ENCODE data around the gene ITGA2. TPM values are rescaled to one million over a fixed set of nuclear protein-coding genes. Genes with fewer than 3 reads are reported as not detected.

Gene ITGA2
- total and polyA plus RNA-seq, 4 donors = 2.0 to 14.1 (median 4.6) TPM

GRCh38 chr5:53009816-53010215, 20.7 kb downstream of the ITGA2 start:
- Histone ChIP-seq H3K27ac (ENCODE audit: low read depth, low read length) (no peak overlapping the region), H3K36me3 (ENCODE audit: control insufficient read depth, insufficient read depth, low read length) (no peaks in the 10 kb centered on the region), H3K4me1 (ENCODE audit: control insufficient read depth, insufficient read depth, low read length) (no peaks in the 10 kb centered on the region), H3K4me3 (ENCODE audit: low read depth, low read length) (no peak overlapping the region), H3K9me3 (ENCODE audit: control insufficient read depth, insufficient read depth, low read length) (no peaks in the 10 kb centered on the region), H3K27me3 (ENCODE audit: control insufficient read depth, insufficient read depth, low read length) (no peaks in the 10 kb centered on the region)
- 80% methylated on average over 1 of the region's 1 CpG for WGBS (ENCODE audit: insufficient coverage)
- DNase-seq (ENCODE audit: low read depth in 4 of 6, low spot score in 6 of 6) = no peak

DNA sequence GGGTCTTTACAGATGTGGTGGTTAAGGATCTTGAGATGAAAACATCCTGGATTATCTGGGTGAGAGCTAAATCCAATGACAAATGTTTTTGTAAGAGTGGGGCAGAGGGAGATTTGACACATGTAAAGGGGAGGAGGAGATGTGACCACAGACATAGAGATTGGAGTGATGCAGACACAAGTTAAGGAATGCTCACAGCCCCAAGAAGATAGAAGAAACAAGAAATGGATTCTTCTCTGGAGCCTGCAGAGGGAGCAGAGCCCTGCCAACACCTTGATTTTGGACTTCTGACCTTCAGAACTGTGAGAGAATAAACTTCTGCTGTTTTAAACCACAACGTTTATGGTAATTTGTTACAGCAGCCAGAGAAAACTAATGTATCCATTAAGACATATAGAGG, 21.7 kb downstream of the ITGA2 start:
- no peaks in the 10 kb centered on the region for H3K4me1 ChIP-seq (ENCODE audit: control insufficient read depth, insufficient read depth, low read length)
- H3K36me3 ChIP-seq (ENCODE audit: control insufficient read depth, insufficient read depth, low read length) = no peaks in the 10 kb centered on the region
- no peaks in the 10 kb centered on the region for H3K9me3 ChIP-seq (ENCODE audit: control insufficient read depth, insufficient read depth, low read length)
- no peak overlapping the region for H3K27ac ChIP-seq (ENCODE audit: low read depth, low read length)
- no peaks in the 10 kb centered on the region for H3K27me3 ChIP-seq (ENCODE audit: control insufficient read depth, insufficient read depth, low read length)
- H3K4me3 ChIP-seq (ENCODE audit: low read depth, low read length) = no peak overlapping the region
- no CpG with 5 or more reads among the region's 1 CpG for WGBS (ENCODE audit: insufficient coverage)
- DNase-seq (ENCODE audit: low read depth in 4 of 6, low spot score in 6 of 6) = no peak

DNA sequence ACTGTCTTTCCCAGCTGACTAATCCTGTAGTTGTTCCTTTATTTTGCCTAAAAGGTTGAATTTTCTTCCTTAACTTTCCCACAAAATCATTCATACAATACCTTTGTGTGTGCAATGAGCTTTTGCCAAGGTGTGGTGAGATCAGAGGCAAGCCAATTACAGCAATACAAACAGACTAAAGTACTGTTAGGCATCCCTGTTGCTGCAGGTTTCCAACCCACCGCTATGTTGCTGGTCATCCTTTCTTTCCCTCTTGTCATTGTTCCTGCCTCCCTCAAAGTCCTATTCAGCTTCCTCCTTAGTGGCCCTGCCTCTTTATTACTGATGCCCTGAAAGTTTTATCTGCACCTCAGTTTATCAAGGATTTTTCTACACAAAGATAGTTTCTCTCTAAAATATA, 22.1 kb downstream of the ITGA2 start:
- H3K27ac ChIP-seq (ENCODE audit: low read depth, low read length) = no peak overlapping the region
- no peak for DNase-seq (ENCODE audit: low read depth in 4 of 6, low spot score in 6 of 6)
- no peak overlapping the region for H3K4me3 ChIP-seq (ENCODE audit: low read depth, low read length)
- no peaks in the 10 kb centered on the region for H3K27me3 ChIP-seq (ENCODE audit: control insufficient read depth, insufficient read depth, low read length)
- H3K4me1 ChIP-seq (ENCODE audit: control insufficient read depth, insufficient read depth, low read length) = no peaks in the 10 kb centered on the region
- no peaks in the 10 kb centered on the region for H3K36me3 ChIP-seq (ENCODE audit: control insufficient read depth, insufficient read depth, low read length)
- H3K9me3 ChIP-seq (ENCODE audit: control insufficient read depth, insufficient read depth, low read length) = no peaks in the 10 kb centered on the region
- WGBS (ENCODE audit: insufficient coverage) = 46% methylated on average over 1 of the region's 1 CpG

GRCh38 chr5:53013857-53014256, 24.7 kb downstream of the ITGA2 start:
- H3K4me3 ChIP-seq (ENCODE audit: low read depth, low read length) = no peak overlapping the region
- H3K27me3 ChIP-seq (ENCODE audit: control insufficient read depth, insufficient read depth, low read length) = no peaks in the 10 kb centered on the region
- H3K36me3 ChIP-seq (ENCODE audit: control insufficient read depth, insufficient read depth, low read length) = no peaks in the 10 kb centered on the region
- 86% methylated on average over 1 of the region's 2 CpGs for WGBS (ENCODE audit: insufficient coverage)
- no peak overlapping the region for H3K27ac ChIP-seq (ENCODE audit: low read depth, low read length)
- H3K4me1 ChIP-seq (ENCODE audit: control insufficient read depth, insufficient read depth, low read length) = no peaks in the 10 kb centered on the region
- no peaks in the 10 kb centered on the region for H3K9me3 ChIP-seq (ENCODE audit: control insufficient read depth, insufficient read depth, low read length)
- no peak for DNase-seq (ENCODE audit: low read depth in 4 of 6, low spot score in 6 of 6)

DNA sequence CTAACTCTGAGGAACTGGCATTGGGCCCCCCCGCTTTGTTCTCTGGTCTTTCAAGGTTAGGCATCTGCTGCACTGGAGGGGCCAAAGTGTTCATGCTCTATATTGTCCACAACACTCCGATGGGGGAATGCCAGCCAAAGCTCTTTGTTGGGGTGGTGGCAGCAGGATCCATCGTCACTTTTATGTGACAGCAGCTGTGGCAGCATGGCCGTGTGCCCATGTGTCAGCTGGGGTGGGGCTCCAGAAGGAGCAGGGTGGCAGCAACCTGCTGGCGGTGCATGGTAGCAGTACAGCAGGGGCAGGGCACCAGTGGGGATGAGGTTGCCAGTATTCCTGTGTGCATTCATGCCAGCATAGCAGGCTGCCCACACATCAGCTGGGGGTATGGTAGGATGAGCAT, 28.2 kb downstream of the ITGA2 start:
- no peak overlapping the region for H3K27ac ChIP-seq (ENCODE audit: low read depth, low read length)

GRCh38 chr5:53017794-53018391, 28.7 kb downstream of the ITGA2 start:
- 95% methylated on average over 10 of the region's 10 CpGs for WGBS (ENCODE audit: insufficient coverage)
- Histone ChIP-seq H3K9me3 (ENCODE audit: control insufficient read depth, insufficient read depth, low read length) (no peaks in the 10 kb centered on the region), H3K4me3 (ENCODE audit: low read depth, low read length) (no peak overlapping the region), H3K27me3 (ENCODE audit: control insufficient read depth, insufficient read depth, low read length) (no peaks in the 10 kb centered on the region), H3K36me3 (ENCODE audit: control insufficient read depth, insufficient read depth, low read length) (no peaks in the 10 kb centered on the region), H3K27ac (ENCODE audit: low read depth, low read length) (no peak overlapping the region), H3K4me1 (ENCODE audit: control insufficient read depth, insufficient read depth, low read length) (no peaks in the 10 kb centered on the region)
- DNase-seq (ENCODE audit: low read depth in 4 of 6, low spot score in 6 of 6) = no peak

More for the DNA sequence above, 28.2 kb downstream of the ITGA2 start:
- Histone ChIP-seq H3K4me1 (ENCODE audit: control insufficient read depth, insufficient read depth, low read length) (no peaks in the 10 kb centered on the region), H3K4me3 (ENCODE audit: low read depth, low read length) (no peak overlapping the region), H3K36me3 (ENCODE audit: control insufficient read depth, insufficient read depth, low read length) (no peaks in the 10 kb centered on the region), H3K9me3 (ENCODE audit: control insufficient read depth, insufficient read depth, low read length) (no peaks in the 10 kb centered on the region), H3K27me3 (ENCODE audit: control insufficient read depth, insufficient read depth, low read length) (no peaks in the 10 kb centered on the region)
- peak in 2 of 6 donors; percentile 7 to 22 for DNase-seq (ENCODE audit: low read depth in 4 of 6, low spot score in 6 of 6)
- 67% methylated on average over 4 of the region's 5 CpGs for WGBS (ENCODE audit: insufficient coverage)

DNA sequence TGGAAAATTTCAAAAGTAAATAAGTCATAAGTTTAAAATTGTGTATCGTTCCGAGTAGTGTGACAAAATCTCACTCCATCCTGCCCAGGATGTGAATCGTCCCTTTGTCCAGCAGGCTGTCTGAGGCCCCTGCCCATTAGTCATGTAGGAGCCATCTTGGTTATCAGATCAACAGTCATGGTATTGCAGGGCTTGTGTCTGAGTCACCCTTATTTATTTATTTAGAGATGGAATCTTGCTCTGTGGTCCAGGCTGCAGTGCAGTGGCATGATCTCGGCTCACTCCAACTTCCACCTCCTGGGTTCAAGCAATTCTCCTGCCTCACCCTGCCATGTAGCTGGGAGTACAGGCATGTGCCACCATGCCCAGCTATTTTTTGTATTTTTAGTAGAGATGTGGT, 30.2 kb downstream of the ITGA2 start:
- no peak for DNase-seq (ENCODE audit: low read depth in 4 of 6, low spot score in 6 of 6)
- Histone ChIP-seq H3K9me3 (ENCODE audit: control insufficient read depth, insufficient read depth, low read length) (no peaks in the 10 kb centered on the region), H3K4me1 (ENCODE audit: control insufficient read depth, insufficient read depth, low read length) (no peaks in the 10 kb centered on the region), H3K27me3 (ENCODE audit: control insufficient read depth, insufficient read depth, low read length) (no peaks in the 10 kb centered on the region), H3K27ac (ENCODE audit: low read depth, low read length) (no peak overlapping the region), H3K36me3 (ENCODE audit: control insufficient read depth, insufficient read depth, low read length) (no peaks in the 10 kb centered on the region), H3K4me3 (ENCODE audit: low read depth, low read length) (no peak overlapping the region)
- no CpG with 5 or more reads among the region's 4 CpGs for WGBS (ENCODE audit: insufficient coverage)

DNA sequence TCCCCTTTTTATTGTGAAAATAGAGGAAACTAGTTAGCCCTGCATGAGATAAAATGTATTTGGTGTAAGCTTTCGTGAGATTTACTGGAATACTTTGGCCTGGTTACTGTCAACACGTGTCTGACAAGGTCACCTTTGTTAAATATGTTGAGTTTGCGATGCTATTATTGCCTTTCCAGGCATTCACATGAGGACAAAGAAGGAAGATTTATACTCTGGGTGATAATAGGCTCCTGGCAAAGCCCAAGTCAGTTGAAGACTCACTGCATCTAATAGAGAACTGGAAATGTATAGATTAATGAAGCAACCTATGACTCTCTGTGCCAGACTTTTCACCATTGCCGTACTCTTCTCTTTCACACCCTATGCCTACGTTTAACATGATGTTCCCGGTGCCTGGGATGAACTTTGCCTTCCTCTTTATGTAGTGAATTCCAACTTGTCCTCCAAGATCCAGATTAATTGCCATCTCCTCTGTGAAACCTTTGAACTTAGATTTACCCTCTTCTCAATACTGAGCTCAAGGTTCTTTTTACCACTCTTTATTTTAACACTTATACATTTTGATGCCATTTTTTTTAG, 33.9 kb downstream of the ITGA2 start:
- no peaks in the 10 kb centered on the region for H3K27me3 ChIP-seq (ENCODE audit: control insufficient read depth, insufficient read depth, low read length)
- peak in 1 of 6 donors; percentile 30 for DNase-seq (ENCODE audit: low read depth in 4 of 6, low spot score in 6 of 6)
- no peaks in the 10 kb centered on the region for H3K9me3 ChIP-seq (ENCODE audit: control insufficient read depth, insufficient read depth, low read length)
- no peaks in the 10 kb centered on the region for H3K4me1 ChIP-seq (ENCODE audit: control insufficient read depth, insufficient read depth, low read length)
- no peak overlapping the region for H3K27ac ChIP-seq (ENCODE audit: low read depth, low read length)
- H3K36me3 ChIP-seq (ENCODE audit: control insufficient read depth, insufficient read depth, low read length) = no peaks in the 10 kb centered on the region
- no peak overlapping the region for H3K4me3 ChIP-seq (ENCODE audit: low read depth, low read length)
- WGBS (ENCODE audit: insufficient coverage) = 47% methylated on average over 6 of the region's 6 CpGs

- no peaks in the 10 kb centered on the region for H3K27me3 ChIP-seq (ENCODE audit: control insufficient read depth, insufficient read depth, low read length)
- WGBS (ENCODE audit: insufficient coverage) = 100% methylated on average over 1 of the region's 2 CpGs
Observed at GRCh38 chr5:53023969-53024368, 34.8 kb downstream of the ITGA2 start.

DNA sequence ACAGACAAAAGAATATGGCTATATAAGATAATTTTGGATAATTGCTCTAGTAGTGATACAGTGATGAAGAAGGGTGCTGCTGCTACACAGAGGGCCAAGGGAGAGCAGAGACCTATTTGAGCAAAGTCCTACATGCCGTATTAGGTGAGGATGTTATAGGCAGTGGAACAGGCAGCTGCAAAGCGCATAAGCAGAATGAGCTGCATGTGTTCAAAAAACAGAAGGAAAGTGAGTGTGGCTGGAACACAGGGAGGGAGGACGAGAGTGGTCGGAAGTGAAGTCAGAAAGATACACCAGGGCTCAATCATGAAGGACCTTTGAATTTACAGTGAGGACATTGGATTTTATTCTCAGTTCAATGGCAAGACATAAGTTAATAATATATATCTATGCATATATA, 35.4 kb downstream of the ITGA2 start:
- peak in 1 of 6 donors; percentile 60 for DNase-seq (ENCODE audit: low read depth in 4 of 6, low spot score in 6 of 6)
- Histone ChIP-seq H3K9me3 (ENCODE audit: control insufficient read depth, insufficient read depth, low read length) (no peaks in the 10 kb centered on the region), H3K4me1 (ENCODE audit: control insufficient read depth, insufficient read depth, low read length) (no peaks in the 10 kb centered on the region), H3K36me3 (ENCODE audit: control insufficient read depth, insufficient read depth, low read length) (no peaks in the 10 kb centered on the region), H3K27ac (ENCODE audit: low read depth, low read length) (no peak overlapping the region), H3K4me3 (ENCODE audit: low read depth, low read length) (no peak overlapping the region), H3K27me3 (ENCODE audit: control insufficient read depth, insufficient read depth, low read length) (no peaks in the 10 kb centered on the region)
- 77% methylated on average over 4 of the region's 4 CpGs for WGBS (ENCODE audit: insufficient coverage)

More at GRCh38 chr5:53023969-53024368, 34.8 kb downstream of the ITGA2 start:
- Histone ChIP-seq H3K27ac (ENCODE audit: low read depth, low read length) (no peak overlapping the region), H3K9me3 (ENCODE audit: control insufficient read depth, insufficient read depth, low read length) (no peaks in the 10 kb centered on the region), H3K4me3 (ENCODE audit: low read depth, low read length) (no peak overlapping the region), H3K36me3 (ENCODE audit: control insufficient read depth, insufficient read depth, low read length) (no peaks in the 10 kb centered on the region), H3K4me1 (ENCODE audit: control insufficient read depth, insufficient read depth, low read length) (no peaks in the 10 kb centered on the region)
- DNase-seq (ENCODE audit: low read depth in 4 of 6, low spot score in 6 of 6) = no peak
